ENCODE measurements around the gene FGFR4. TPM values are rescaled to one million over a fixed set of nuclear protein-coding genes. Genes with fewer than 3 reads are reported as not detected.

FGFR4 gene
- total and polyA plus RNA-seq, 2 experiments from 2014 or later, result 43.4 to 150 TPM

- TF ChIP-seq ZNF462 (CRISPR knock-in tag; IDR thresholded peaks at IDR 0.05), result no peak
- no peak for TF ChIP-seq REST (IDR thresholded peaks at IDR 0.05; ENCODE audit: unreplicated experiment)
- no peak for TF ChIP-seq CTCF (conservative IDR thresholded peaks at IDR 0.05; ENCODE audit: low read depth in 2 of 2)
- no peak for TF ChIP-seq EZH2phosphoT487 (IDR thresholded peaks at IDR 0.05; ENCODE audit: unreplicated experiment)
- no peak for TF ChIP-seq STAT1 (IDR thresholded peaks at IDR 0.05; ENCODE audit: unreplicated experiment)
- no peak for TF ChIP-seq ETS1 (IDR thresholded peaks at IDR 0.05)
- TF ChIP-seq CREB1 (CRISPR knock-in tag; IDR thresholded peaks at IDR 0.05; ENCODE audit: low read depth), result no peak
These were observed 30.8 kb downstream of the FGFR4 start (continued) for GRCh38 chr5:177117441-177118045.

All from GM23338 (cell line).